A673 (cell line): ENCODE results near the gene CCDC127.

ENCODE experiments used
- EZH2 ChIP-seq: fragments of 200-600 bp; sonication (generic); IDR thresholded peaks from 2 replicates; pipeline ENCODE4 v1.6.1; 2017; ENCODE audit warnings: borderline replicate concordance, low read depth, mild to moderate bottlenecking, mixed read lengths, antibody characterized with exemption, low read length; ENCODE audit not compliant: poor library complexity, severe bottlenecking
- TF ChIP-seq, protein P1 (sequence below): fragments of 300-800, 200-600 bp; sonication (generic); conservative IDR thresholded peaks from 2 replicates; pipeline ENCODE4 v1.5.1; 2017; ENCODE audit warnings: low read depth, mild to moderate bottlenecking, antibody characterized with exemption, low read length, moderate library complexity, mixed read lengths

DNA sequence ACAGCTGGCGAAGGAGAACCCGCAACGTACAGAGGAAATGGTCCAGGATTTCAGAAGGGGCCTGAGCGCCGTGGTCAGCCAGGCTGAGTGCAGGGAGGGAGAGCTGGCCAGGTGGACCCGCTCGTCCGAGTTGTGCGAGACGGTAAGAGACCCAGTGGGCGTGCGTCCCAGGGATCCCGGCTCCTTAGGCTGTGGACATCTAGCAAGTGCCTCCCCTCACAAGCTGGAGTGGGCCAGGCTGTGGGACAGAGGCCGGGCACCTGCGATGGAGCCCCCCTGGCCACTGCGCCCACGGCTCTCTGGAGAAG lies 56.2 kb downstream of the CCDC127 start:
- TF ChIP-seq, protein P1, sequence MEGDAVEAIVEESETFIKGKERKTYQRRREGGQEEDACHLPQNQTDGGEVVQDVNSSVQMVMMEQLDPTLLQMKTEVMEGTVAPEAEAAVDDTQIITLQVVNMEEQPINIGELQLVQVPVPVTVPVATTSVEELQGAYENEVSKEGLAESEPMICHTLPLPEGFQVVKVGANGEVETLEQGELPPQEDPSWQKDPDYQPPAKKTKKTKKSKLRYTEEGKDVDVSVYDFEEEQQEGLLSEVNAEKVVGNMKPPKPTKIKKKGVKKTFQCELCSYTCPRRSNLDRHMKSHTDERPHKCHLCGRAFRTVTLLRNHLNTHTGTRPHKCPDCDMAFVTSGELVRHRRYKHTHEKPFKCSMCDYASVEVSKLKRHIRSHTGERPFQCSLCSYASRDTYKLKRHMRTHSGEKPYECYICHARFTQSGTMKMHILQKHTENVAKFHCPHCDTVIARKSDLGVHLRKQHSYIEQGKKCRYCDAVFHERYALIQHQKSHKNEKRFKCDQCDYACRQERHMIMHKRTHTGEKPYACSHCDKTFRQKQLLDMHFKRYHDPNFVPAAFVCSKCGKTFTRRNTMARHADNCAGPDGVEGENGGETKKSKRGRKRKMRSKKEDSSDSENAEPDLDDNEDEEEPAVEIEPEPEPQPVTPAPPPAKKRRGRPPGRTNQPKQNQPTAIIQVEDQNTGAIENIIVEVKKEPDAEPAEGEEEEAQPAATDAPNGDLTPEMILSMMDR = no peak
- no peak for TF ChIP-seq EZH2
